Thymus (tissue), 11 donors: Measurements from ENCODE around the gene RAB31. TPM values are rescaled to one million over a fixed set of nuclear protein-coding genes. Genes with fewer than 3 reads are reported as not detected.
A peak's percentile ranks its signal among the peaks of the same experiment; 100 is the strongest.

Experiments used
- DNase-seq, 9 donors: peaks; one replicate each; pipeline ENCODE4 v3.0.0-alpha.2; 2013; ENCODE audit warnings: low spot score in 9 of 9, low read depth in 6 of 9, missing footprints in 1 of 9
- H3K27ac ChIP-seq, 2 donors: one replicate each; pipeline ENCODE4 v1.5.1; 2013; ENCODE audit warnings: control low read depth in 1 of 2, low read depth in 1 of 2, low read length in 1 of 2, mild to moderate bottlenecking in 1 of 2, moderate library complexity in 1 of 2
- H3K27me3 ChIP-seq, 2 donors: one replicate each; pipeline ENCODE4 v1.5.1; 2013; ENCODE audit warnings: low read length in 1 of 2; ENCODE audit not compliant: control insufficient read depth in 2 of 2, insufficient read depth in 1 of 2
- H3K36me3 ChIP-seq, 2 donors: one replicate each; pipeline ENCODE4 v1.5.1; 2013; ENCODE audit warnings: low read length in 1 of 2, mild to moderate bottlenecking in 1 of 2, moderate library complexity in 1 of 2; ENCODE audit not compliant: control insufficient read depth in 2 of 2, insufficient read depth in 2 of 2
- H3K4me1 ChIP-seq, 2 donors: one replicate each; pipeline ENCODE4 v1.5.1; 2013; ENCODE audit warnings: low read length in 2 of 2; ENCODE audit not compliant: control insufficient read depth in 2 of 2, insufficient read depth in 2 of 2
- H3K4me3 ChIP-seq, 2 donors: one replicate each; pipeline ENCODE4 v1.5.1; 2013; ENCODE audit warnings: low read length in 2 of 2, control low read depth in 1 of 2, mild to moderate bottlenecking in 1 of 2
- H3K9me3 ChIP-seq, 2 donors: one replicate each; pipeline ENCODE4 v1.5.1; 2013; ENCODE audit warnings: low read length in 1 of 2, mild to moderate bottlenecking in 1 of 2; ENCODE audit not compliant: control insufficient read depth in 2 of 2, insufficient read depth in 1 of 2
- WGBS: extraction: QIAGEN DNeasy Blood & Tissue Kit; methylation state at CpG from one replicate; pipeline ENCODE4 v1.1.7; 2013; 5-methylcytosine and 5-hydroxymethylcytosine counted together
- polyA plus RNA-seq: library from polyadenylated mRNA; stranded (reverse); fragments of 200-250 nt; gene quantifications from one replicate; pipeline ENCODE4 v1.2.3, GENCODE V29; 2013
- total RNA-seq: library from RNA; stranded (reverse); fragments of 120-200 nt; gene quantifications from one replicate; pipeline ENCODE4 v1.2.4, GENCODE V29; 2013
- donor health status: healthy.

The RAB31 gene
- total and polyA plus RNA-seq, 2 donors: 10.1 to 17.8 TPM

DNA sequence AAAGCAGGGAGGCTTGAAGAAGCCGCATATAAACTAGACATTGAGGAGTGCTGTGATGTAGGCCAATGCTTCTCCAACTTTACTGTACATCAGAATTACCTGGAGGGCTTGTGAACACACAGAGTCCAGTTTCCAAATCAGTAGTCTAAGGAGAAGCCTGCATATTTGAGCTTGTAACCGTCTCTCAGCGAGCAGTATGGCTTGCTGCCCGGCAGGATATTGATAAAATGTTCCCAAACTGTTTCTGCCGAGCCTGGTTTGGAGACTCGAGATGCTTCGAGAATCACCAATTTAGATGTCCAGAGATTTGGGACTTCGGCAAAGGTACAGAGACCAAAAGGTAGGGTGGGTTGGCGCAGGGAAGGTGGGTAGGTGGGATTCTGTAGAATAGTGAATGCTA is 11.0 kb upstream of the RAB31 start:
- Histone ChIP-seq H3K27me3 (no peaks in the 10 kb centered on the region), H3K4me3 (no peak overlapping the region), H3K36me3 (no peaks in the 10 kb centered on the region), H3K9me3 (no peaks in the 10 kb centered on the region), H3K4me1 (no peaks in the 10 kb centered on the region), H3K27ac (no peak overlapping the region)
- DNase-seq: no peak
- 97% methylated on average over 9 of the region's 9 CpGs for WGBS

DNA sequence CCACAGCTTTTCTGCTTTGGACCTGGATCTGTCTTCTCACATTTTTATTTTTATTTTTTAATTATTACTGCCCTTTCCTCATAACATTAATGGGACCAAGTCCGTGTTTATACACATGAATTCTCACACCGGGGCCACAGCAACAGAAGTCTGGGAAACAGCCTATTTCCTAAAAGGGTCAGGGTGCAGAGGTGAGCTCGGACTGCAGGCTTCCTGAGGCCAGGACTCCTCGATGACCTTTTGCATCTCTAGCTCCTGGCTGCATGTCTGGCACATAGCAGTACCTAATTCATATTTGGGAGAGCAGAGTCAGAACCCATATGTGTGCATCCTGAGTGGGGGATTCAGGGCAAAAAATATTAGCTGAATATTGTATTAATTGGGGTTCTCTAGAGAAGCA is 9.6 kb upstream of the RAB31 start:
- no peaks in the 10 kb centered on the region for H3K9me3 ChIP-seq
- DNase-seq: no peak
- no peak overlapping the region for H3K4me3 ChIP-seq
- no peaks in the 10 kb centered on the region for H3K36me3 ChIP-seq
- no peaks in the 10 kb centered on the region for H3K4me1 ChIP-seq
- 98% methylated on average over 4 of the region's 4 CpGs for WGBS
- H3K27me3 ChIP-seq: no peaks in the 10 kb centered on the region
- no peak overlapping the region for H3K27ac ChIP-seq

DNA sequence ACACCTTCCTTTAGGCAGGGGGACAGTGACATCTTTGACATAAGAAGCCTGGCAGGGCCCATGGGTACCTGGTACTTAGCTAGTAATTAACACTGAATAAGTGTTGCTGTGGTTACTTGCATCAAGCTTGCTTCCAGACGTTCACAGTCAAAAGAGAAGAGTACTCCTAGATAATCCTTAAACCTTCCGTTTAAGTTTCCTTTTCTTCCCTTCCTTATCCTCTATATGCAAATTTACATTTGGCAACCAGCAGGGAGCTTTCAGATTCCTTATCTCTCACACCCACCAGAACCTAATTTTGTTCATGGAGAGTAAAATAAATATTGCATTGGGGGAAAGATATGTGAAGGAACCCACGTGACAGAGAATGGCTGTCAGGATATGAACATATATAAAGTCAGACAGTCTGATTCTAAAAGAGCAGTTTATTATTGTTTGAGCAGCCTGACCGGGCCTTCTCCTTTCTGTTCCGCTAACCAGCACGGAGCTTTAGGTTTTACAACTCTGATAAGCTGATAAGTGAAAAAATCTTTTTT is 7.8 kb upstream of the RAB31 start:
- WGBS: 83% methylated on average over 6 of the region's 6 CpGs
- no peaks in the 10 kb centered on the region for H3K9me3 ChIP-seq
- H3K27ac ChIP-seq: no peak overlapping the region
- H3K36me3 ChIP-seq: no peaks in the 10 kb centered on the region
- DNase-seq: no peak
- no peaks in the 10 kb centered on the region for H3K4me1 ChIP-seq
- peaks cover 0 to 2% of the 10 kb centered on the region in 2 donors for H3K27me3 ChIP-seq
- no peak overlapping the region for H3K4me3 ChIP-seq

DNA sequence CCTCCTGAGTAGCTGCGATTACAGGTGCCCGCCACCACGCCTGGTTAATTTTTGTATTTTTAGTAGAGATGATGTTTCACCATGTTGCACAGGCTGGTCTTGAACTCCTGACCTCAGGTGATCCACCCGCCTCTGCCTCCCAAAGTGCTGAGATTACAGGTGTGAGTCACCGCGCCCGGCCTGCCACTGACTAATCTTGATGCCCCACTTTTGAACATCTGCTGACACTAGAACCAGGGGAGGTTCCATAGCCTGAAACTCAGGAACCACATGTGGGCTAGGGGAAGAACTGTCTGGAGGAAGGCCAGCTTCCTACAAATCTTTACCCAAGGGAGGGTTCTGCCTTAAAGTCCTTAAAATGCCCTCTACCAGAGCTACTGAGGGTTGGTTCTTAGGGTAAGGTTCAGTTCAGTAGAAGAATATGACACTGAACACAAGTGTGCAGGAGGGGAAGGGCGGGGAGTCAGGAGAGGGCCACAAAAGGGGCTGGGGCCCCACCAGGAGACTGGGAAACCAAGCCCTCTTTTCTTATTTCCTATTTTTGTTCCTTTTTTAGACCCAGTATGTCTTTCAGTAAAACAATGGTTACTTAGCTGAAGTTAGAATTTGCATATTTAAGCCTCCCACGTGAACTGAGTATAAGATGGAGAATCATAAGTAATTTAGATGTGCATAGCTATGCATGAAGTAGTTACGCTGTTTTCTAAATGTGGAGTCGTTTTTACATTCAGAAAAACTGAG is 6.3 kb upstream of the RAB31 start:
- Histone ChIP-seq H3K9me3 (no peaks in the 10 kb centered on the region), H3K4me3 (no peak overlapping the region), H3K4me1 (no peaks in the 10 kb centered on the region), H3K27ac (no peak overlapping the region), H3K27me3 (peaks cover 8 to 10% of the 10 kb centered on the region in 2 donors), H3K36me3 (no peaks in the 10 kb centered on the region)
- no peak for DNase-seq
- WGBS: 83% methylated on average over 11 of the region's 11 CpGs

DNA sequence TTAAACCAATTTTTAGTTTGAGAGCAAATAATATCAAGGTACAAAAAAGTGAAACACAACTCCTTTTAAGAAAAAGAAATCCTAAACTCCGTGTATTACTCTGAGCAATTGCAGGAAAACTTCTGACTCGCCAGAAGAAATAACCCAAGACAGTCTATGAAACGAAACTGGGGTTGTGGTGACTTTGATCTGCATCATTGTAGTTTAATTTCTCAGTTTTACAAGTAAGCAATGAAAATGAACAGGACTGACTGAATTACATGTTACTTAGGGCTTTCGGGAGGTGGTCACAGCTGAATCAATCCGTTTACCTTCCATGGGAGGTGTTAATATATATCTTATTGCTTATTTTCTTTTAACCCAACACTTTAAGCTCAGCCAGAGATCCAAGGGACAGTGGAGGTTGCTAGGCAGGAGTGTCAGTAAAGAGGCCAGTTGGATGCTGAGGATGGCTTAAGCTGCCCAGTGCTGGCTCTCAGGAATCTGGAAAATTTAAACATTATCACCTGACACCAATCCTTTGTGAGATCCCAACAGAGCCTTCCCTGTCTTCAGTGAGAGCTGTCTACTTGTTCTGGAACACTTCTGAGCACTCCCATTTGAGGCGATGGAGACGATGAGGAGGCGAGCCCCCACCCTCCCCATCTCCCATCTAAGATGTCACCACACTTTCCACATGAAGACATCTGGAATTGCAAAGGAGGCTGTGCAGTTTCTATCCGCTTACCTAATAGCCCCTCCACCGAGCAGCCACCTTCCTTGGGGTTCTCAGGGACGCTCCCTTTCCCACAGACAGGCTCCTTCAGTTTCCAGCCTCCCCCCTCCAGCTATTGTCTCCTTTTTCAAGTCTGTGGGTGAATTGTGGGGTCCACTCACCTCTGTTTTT is 3.6 kb upstream of the RAB31 start:
- H3K36me3 ChIP-seq: no peaks in the 10 kb centered on the region
- peaks cover 11 to 15% of the 10 kb centered on the region in 2 donors for H3K4me1 ChIP-seq
- H3K27me3 ChIP-seq: peaks cover 34 to 35% of the 10 kb centered on the region in 2 donors
- no peak for DNase-seq
- H3K9me3 ChIP-seq: peaks cover 0 to 3% of the 10 kb centered on the region in 2 donors
- H3K27ac ChIP-seq: no peak overlapping the region
- no peak overlapping the region for H3K4me3 ChIP-seq
- 87% methylated on average over 11 of the region's 11 CpGs for WGBS

DNA sequence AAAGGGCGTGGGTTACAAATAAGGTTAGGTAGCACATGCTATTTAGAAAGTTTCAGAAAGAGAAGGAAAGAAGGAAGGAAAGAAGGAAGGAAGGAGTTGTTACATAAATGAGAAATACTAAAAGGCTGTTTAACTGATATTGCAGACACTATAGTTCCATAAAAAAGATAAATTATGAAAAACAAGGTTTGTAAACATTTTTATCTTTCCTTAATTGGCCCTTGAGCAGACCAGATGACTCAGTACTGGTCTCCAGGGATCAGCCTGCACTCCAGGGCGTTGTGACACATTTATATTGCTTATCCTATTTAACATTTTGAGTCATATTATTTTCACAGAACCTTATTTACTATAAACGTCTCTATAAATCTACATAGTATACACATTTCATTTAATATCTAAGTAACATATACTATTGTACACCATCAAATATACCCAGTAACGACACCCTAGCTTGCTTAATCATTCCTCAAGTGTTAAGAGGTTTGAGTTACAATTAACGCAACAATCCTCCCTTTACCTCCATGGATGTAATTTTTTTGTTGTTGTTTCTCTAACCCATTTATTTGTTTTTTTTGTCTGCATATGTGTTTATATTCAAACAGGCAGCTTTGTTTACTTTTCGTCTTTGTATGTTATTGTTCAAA is 2.8 kb upstream of the RAB31 start:
- Histone ChIP-seq H3K36me3 (no peaks in the 10 kb centered on the region), H3K27ac (no peak overlapping the region), H3K9me3 (peaks cover 0 to 3% of the 10 kb centered on the region in 2 donors), H3K27me3 (peaks cover 42 to 43% of the 10 kb centered on the region in 2 donors), H3K4me1 (peaks cover 11 to 15% of the 10 kb centered on the region in 2 donors), H3K4me3 (no peak overlapping the region)
- DNase-seq: no peak
- 88% methylated on average over 6 of the region's 6 CpGs for WGBS

DNA sequence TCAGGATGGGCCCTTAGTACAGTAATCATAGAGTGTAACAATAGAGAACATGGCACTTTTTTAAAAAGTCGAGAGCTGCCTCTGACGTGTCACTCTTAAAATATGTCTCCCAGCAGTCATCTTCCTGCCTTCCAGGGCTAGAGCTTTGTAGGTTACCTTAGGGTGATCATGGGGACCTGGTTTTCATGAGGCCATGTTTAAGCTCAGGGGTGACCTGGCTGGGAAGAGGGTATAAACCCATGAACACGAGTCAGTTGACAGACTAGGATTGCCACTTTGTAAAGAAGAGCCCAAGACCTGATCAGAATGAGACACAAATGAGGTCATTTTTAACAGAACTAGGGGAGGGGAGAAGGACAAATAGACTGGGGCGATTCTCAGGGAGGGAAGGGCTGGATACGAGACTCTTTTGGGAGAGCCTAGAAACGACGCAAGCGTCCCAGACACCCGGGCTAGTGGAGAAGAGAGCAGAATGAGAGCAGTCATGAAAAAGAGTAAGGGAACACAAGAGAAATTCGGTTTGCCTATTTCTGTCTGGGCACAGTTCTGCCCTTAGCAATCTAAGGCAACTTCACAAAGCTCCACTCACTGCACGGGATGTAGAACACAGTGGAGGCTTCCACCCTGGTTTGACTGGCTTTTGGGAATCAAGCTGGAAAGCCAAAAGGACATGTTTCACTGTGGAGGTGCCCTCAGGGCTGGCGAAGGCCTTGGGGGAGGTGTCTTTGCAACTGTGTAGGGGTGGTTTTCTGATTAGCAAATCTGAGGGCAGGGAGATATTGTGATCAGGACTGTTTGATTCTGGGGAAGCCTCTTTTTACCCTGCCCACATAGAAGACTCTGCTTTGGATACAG is 1.8 kb upstream of the RAB31 start:
- WGBS: 96% methylated on average over 12 of the region's 12 CpGs
- no peak for DNase-seq
- H3K9me3 ChIP-seq: peaks cover 0 to 3% of the 10 kb centered on the region in 2 donors
- peaks cover 11 to 15% of the 10 kb centered on the region in 2 donors for H3K4me1 ChIP-seq
- no peak overlapping the region for H3K27ac ChIP-seq
- no peaks in the 10 kb centered on the region for H3K36me3 ChIP-seq
- H3K4me3 ChIP-seq: no peak overlapping the region
- H3K27me3 ChIP-seq: peaks cover 43 to 53% of the 10 kb centered on the region in 2 donors

DNA sequence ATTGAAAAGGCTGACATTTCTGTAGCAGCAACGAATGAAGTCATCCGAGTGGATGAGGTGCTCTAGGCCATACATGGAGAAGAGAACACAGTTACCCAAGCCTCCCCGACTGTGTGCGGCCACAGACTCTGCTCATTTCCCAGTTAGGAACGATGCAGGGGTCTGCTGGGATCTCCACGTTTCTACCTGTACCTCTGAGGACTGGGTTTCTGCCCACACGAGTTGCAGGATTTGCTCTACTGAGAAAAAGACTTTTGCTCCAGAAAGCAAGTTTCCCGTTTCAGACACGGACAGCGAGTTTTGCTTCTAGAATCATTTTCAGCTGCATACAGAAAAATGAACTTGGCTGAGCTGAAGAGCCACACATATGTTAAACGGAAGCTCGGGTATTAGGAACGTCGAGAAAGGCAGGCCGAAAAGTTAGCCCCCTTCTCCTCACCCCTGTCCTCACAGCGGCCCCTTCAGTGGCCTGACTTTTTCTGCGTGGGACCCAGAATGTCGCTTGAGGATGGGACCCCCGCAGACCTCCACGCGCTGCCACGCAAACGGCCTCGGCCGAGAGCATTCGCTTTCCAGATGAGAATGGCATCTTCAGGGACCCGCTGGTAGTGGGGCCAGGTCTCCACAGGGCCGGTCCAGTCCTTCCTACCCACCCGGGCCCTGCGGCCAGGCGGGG is 582 bp upstream of the RAB31 start:
- peak overlapping the region in 1 of 2 donors; percentile 57 for H3K4me3 ChIP-seq
- H3K4me1 ChIP-seq: peaks cover 11 to 17% of the 10 kb centered on the region in 2 donors
- DNase-seq: no peak
- WGBS: 25% methylated on average over 31 of the region's 31 CpGs
- H3K27ac ChIP-seq: peak overlapping the region; percentile 74 to 80
- no peaks in the 10 kb centered on the region for H3K36me3 ChIP-seq
- H3K9me3 ChIP-seq: peaks cover 0 to 3% of the 10 kb centered on the region in 2 donors
- peaks cover 46 to 63% of the 10 kb centered on the region in 2 donors for H3K27me3 ChIP-seq
